Astrocyte (in vitro differentiated cells and primary cell): ENCODE data around the gene CECR2.

Experiments
- EZH2 ChIP-seq: IDR thresholded peaks from 2 replicates; pipeline ENCODE4 v1.6.1; 2012; ENCODE audit warnings: mild to moderate bottlenecking, low read length, inconsistent platforms; ENCODE audit not compliant: insufficient read depth
- TF ChIP-seq, protein P1 (sequence below): IDR thresholded peaks from 2 replicates; pipeline ENCODE4 v1.5.1; 2011; ENCODE audit warnings: low read depth, mild to moderate bottlenecking, inconsistent platforms, low read length, moderate library complexity; ENCODE audit not compliant: insufficient read depth

DNA sequence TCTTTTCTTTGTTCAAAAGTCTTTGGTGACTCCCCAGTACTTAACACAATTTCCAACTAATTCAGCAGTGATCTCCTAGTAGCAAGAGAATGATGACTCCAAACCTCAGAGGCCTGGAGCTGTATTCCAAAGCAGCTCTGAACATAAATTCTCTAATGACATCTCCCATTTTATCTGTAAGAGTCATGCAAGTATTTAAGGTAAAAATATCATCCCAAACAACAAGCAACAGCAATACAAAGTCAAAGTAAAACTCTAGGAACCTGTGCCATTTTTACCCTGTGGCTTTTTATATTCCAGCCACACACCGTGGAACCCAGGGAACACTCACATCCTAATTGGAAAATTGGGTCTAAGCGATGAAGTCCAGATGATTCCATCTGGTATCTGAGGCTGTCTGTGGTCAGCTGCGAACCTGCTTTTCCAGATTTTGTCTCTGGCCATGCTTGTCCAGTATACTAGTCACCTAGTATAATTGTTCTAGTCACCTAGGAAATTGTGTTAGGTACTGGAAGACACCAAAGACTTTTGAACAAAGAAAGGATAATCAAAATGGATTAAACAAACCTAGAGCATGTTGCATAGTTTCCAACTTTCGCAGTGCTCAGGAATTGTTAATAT, 101.7 kb downstream of the CECR2 start:
- TF ChIP-seq EZH2 = no peak
- TF ChIP-seq, protein P1, sequence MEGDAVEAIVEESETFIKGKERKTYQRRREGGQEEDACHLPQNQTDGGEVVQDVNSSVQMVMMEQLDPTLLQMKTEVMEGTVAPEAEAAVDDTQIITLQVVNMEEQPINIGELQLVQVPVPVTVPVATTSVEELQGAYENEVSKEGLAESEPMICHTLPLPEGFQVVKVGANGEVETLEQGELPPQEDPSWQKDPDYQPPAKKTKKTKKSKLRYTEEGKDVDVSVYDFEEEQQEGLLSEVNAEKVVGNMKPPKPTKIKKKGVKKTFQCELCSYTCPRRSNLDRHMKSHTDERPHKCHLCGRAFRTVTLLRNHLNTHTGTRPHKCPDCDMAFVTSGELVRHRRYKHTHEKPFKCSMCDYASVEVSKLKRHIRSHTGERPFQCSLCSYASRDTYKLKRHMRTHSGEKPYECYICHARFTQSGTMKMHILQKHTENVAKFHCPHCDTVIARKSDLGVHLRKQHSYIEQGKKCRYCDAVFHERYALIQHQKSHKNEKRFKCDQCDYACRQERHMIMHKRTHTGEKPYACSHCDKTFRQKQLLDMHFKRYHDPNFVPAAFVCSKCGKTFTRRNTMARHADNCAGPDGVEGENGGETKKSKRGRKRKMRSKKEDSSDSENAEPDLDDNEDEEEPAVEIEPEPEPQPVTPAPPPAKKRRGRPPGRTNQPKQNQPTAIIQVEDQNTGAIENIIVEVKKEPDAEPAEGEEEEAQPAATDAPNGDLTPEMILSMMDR = no peak
